NOMO-1 treated with dmso at 0.1 percent for 144 hours (cell line): ENCODE measurements around the gene RANBP10.

Source experiments
- DNase-seq: peaks from one replicate; lab custom pipeline; 2025; ENCODE audit not compliant: unreplicated experiment; lab: John Stamatoyannopoulos, UW

The RANBP10 gene

GRCh38 chr16:67749436-67750078, 56.8 kb downstream of the RANBP10 start:
- DNase-seq: no peak

GRCh38 chr16:67748834-67749233, 57.5 kb downstream of the RANBP10 start:
- no peak for DNase-seq

- DNase-seq: no peak
These were observed 59.5 kb downstream of the RANBP10 start for GRCh38 chr16:67746846-67747245.

GRCh38 chr16:67741118-67741517, 65.2 kb downstream of the RANBP10 start:
- DNase-seq: no peak

GRCh38 chr16:67740391-67740790, 66.0 kb downstream of the RANBP10 start:
- no peak for DNase-seq

- no peak for DNase-seq
These were observed 69.5 kb downstream of the RANBP10 start for GRCh38 chr16:67736858-67737257.

GRCh38 chr16:67734731-67735201, 71.6 kb downstream of the RANBP10 start:
- no peak for DNase-seq

GRCh38 chr16:67733734-67734470, 72.5 kb downstream of the RANBP10 start:
- DNase-seq: no peak

- no peak for DNase-seq
These were observed 74.6 kb downstream of the RANBP10 start for GRCh38 chr16:67731753-67732095.

- no peak for DNase-seq
These were observed 75.1 kb downstream of the RANBP10 start for GRCh38 chr16:67731071-67731752.

GRCh38 chr16:67730326-67730725, 76.0 kb downstream of the RANBP10 start:
- no peak for DNase-seq

GRCh38 chr16:67729636-67730248, 76.6 kb downstream of the RANBP10 start:
- DNase-seq: no peak

GRCh38 chr16:67727521-67728485, 78.6 kb downstream of the RANBP10 start:
- DNase-seq: no peak

- DNase-seq: no peak
These were observed 80.0 kb downstream of the RANBP10 start for GRCh38 chr16:67726106-67727034.

- DNase-seq: no peak
These were observed 82.5 kb downstream of the RANBP10 start for GRCh38 chr16:67723911-67724305.

- no peak for DNase-seq
These were observed 83.0 kb downstream of the RANBP10 start for GRCh38 chr16:67723151-67723910.

- DNase-seq: no peak
These were observed 86.1 kb downstream of the RANBP10 start for GRCh38 chr16:67720236-67720635.

- no peak for DNase-seq
These were observed 86.6 kb downstream of the RANBP10 start for GRCh38 chr16:67719778-67720144.
